SK-N-SH (cell line): Measurements from ENCODE around the gene NBEA. TPM values are rescaled to one million over a fixed set of nuclear protein-coding genes. Genes with fewer than 3 reads are reported as not detected.

Source experiments
- CHD2 ChIP-seq: fragments of 150-350 bp; IDR thresholded peaks from 2 replicates; pipeline ENCODE4 v1.6.1; 2018; ENCODE audit warnings: low read length; ENCODE audit not compliant: partially characterized antibody
- ELF1 ChIP-seq: IDR thresholded peaks from 2 replicates; pipeline ENCODE4 v1.4.0; 2012
- EP300 ChIP-seq, 2 experiments: IDR thresholded peaks; 2 replicates each; pipeline versions ENCODE4 v1.4.0 to v1.6.1; 2012; ENCODE audit warnings: borderline replicate concordance in 1 of 2, low read depth in 1 of 2, low read length in 1 of 2
- EZH2phosphoT487 ChIP-seq: fragments of 200-600 bp; sonication (generic); IDR thresholded peaks from 2 replicates; pipeline ENCODE4 v1.6.1; 2017; ENCODE audit warnings: low read depth, mixed run types, mild to moderate bottlenecking, antibody characterized with exemption, moderate library complexity, borderline replicate concordance
- FOXM1 ChIP-seq: IDR thresholded peaks from 2 replicates; pipeline ENCODE4 v1.4.0; 2012; ENCODE audit warnings: low read depth, mild to moderate bottlenecking
- GATA2 ChIP-seq: sonication (generic); formaldehyde crosslinking; IDR thresholded peaks from 2 replicates; pipeline ENCODE4 v1.5.0; 2020; ENCODE audit warnings: mild to moderate bottlenecking, missing genetic modification reagents
- IRF3 ChIP-seq: fragments of 150-350 bp; IDR thresholded peaks from 2 replicates; pipeline ENCODE4 v1.6.1; 2016; ENCODE audit warnings: mild to moderate bottlenecking, low read depth, low read length
- JUND ChIP-seq: IDR thresholded peaks from 2 replicates; pipeline ENCODE4 v1.4.0; 2012
- MEF2A ChIP-seq: IDR thresholded peaks from 2 replicates; pipeline ENCODE4 v1.4.0; 2012; ENCODE audit warnings: low read depth, borderline replicate concordance
- RAD21 ChIP-seq: IDR thresholded peaks from 2 replicates; pipeline ENCODE4 v1.6.1; 2012; ENCODE audit warnings: mild to moderate bottlenecking, low read length
- SIN3A ChIP-seq: IDR thresholded peaks from 2 replicates; pipeline ENCODE4 v1.6.1; 2012; ENCODE audit warnings: low read depth, mild to moderate bottlenecking, low read length, moderate library complexity, borderline replicate concordance
- SMC3 ChIP-seq: IDR thresholded peaks from 2 replicates; pipeline ENCODE4 v1.6.1; 2012; ENCODE audit warnings: low read depth, low read length, improper control_type of control experiment
- TAF1 ChIP-seq: IDR thresholded peaks from 2 replicates; pipeline ENCODE4 v1.6.1; 2012; ENCODE audit warnings: low read depth, mild to moderate bottlenecking, low read length, moderate library complexity, borderline replicate concordance
- TCF12 ChIP-seq: IDR thresholded peaks from 2 replicates; pipeline ENCODE4 v1.4.0; 2012
- TEAD4 ChIP-seq: IDR thresholded peaks from 2 replicates; pipeline ENCODE4 v1.4.0; 2012; ENCODE audit warnings: mild to moderate bottlenecking, borderline replicate concordance; ENCODE audit not compliant: insufficient read depth
- YY1 ChIP-seq: IDR thresholded peaks from 2 replicates; pipeline ENCODE4 v1.4.0; 2012; ENCODE audit warnings: low read depth, mild to moderate bottlenecking
- polyA plus RNA-seq, 3 experiments: library from polyadenylated mRNA; depleted of rRNA; stranded (reverse); fragments of >200 nt; gene quantifications; 2 replicates each; pipeline ENCODE4 v1.2.3, GENCODE V29; 2012
- TF ChIP-seq, protein P1 (sequence below): fragments of 150-350 bp; IDR thresholded peaks from 2 replicates; pipeline ENCODE4 v1.6.1; 2017; ENCODE audit warnings: antibody characterized with exemption, low read length, low read depth, borderline replicate concordance
- TF ChIP-seq, protein P2 (sequence below): IDR thresholded peaks from 2 replicates; pipeline ENCODE4; 2012
- TF ChIP-seq, protein P3 (sequence below): fragments of 200-600 bp; sonication (generic); IDR thresholded peaks from 2 replicates; pipeline ENCODE4 v1.6.1; 2017; ENCODE audit warnings: antibody characterized with exemption, mild to moderate bottlenecking, moderate library complexity
- TF ChIP-seq, protein P4 (sequence below): IDR thresholded peaks from 2 replicates; pipeline ENCODE4 v1.4.0; 2012; ENCODE audit warnings: low read depth, borderline replicate concordance

The NBEA gene
- polyA plus RNA-seq, 1 of the 3 experiments (the other 2 are of a cell fraction), result 12.3 TPM

- TF ChIP-seq, protein P1, sequence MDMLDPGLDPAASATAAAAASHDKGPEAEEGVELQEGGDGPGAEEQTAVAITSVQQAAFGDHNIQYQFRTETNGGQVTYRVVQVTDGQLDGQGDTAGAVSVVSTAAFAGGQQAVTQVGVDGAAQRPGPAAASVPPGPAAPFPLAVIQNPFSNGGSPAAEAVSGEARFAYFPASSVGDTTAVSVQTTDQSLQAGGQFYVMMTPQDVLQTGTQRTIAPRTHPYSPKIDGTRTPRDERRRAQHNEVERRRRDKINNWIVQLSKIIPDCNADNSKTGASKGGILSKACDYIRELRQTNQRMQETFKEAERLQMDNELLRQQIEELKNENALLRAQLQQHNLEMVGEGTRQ, result no peak
- TF ChIP-seq YY1 (no peak), GATA2 (peak; percentile 51), ELF1 (no peak), FOXM1 (peak; percentile 52; the same call in 1 of the 2 replicates), TCF12 (peak; percentile 81), TEAD4 (0 out of 2 replicates have a peak, but pooled peaks have one; percentile 33), EP300 (IDR thresholded peaks at IDR 0.05; ENCODE audit: borderline replicate concordance in 1 of 2, low read depth in 1 of 2, low read length in 1 of 2) (peak; percentile 58 to 78), RAD21 (0 out of 2 replicates have a peak, but pooled peaks have one; percentile 11), JUND (no peak; the same call in 1 of the 2 replicates), SMC3 (no peak), IRF3 (no peak), MEF2A (no peak), SIN3A (peak; percentile 58; the same call in 1 of the 2 replicates), TAF1 (no peak), EZH2phosphoT487 (no peak), CHD2 (peak; percentile 18)
- TF ChIP-seq, protein P2, sequence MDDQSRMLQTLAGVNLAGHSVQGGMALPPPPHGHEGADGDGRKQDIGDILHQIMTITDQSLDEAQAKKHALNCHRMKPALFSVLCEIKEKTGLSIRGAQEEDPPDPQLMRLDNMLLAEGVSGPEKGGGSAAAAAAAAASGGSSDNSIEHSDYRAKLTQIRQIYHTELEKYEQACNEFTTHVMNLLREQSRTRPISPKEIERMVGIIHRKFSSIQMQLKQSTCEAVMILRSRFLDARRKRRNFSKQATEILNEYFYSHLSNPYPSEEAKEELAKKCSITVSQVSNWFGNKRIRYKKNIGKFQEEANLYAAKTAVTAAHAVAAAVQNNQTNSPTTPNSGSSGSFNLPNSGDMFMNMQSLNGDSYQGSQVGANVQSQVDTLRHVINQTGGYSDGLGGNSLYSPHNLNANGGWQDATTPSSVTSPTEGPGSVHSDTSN, result peak; percentile 69
- TF ChIP-seq, protein P3, sequence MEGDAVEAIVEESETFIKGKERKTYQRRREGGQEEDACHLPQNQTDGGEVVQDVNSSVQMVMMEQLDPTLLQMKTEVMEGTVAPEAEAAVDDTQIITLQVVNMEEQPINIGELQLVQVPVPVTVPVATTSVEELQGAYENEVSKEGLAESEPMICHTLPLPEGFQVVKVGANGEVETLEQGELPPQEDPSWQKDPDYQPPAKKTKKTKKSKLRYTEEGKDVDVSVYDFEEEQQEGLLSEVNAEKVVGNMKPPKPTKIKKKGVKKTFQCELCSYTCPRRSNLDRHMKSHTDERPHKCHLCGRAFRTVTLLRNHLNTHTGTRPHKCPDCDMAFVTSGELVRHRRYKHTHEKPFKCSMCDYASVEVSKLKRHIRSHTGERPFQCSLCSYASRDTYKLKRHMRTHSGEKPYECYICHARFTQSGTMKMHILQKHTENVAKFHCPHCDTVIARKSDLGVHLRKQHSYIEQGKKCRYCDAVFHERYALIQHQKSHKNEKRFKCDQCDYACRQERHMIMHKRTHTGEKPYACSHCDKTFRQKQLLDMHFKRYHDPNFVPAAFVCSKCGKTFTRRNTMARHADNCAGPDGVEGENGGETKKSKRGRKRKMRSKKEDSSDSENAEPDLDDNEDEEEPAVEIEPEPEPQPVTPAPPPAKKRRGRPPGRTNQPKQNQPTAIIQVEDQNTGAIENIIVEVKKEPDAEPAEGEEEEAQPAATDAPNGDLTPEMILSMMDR, result no peak
- TF ChIP-seq, protein P4, sequence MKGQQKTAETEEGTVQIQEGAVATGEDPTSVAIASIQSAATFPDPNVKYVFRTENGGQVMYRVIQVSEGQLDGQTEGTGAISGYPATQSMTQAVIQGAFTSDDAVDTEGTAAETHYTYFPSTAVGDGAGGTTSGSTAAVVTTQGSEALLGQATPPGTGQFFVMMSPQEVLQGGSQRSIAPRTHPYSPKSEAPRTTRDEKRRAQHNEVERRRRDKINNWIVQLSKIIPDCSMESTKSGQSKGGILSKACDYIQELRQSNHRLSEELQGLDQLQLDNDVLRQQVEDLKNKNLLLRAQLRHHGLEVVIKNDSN, result no peak
- TF ChIP-seq, all 33 proteins: peak for 13
Observed at GRCh38 chr13:35554972-35555623, 613.0 kb downstream of the NBEA start (continued).
